ENCODE data around the gene SAMD11. TPM values are rescaled to one million over a fixed set of nuclear protein-coding genes. Genes with fewer than 3 reads are reported as not detected.

SAMD11 gene
- total and polyA plus RNA-seq, 10 of the 15 experiments (the other 5 are each of a cell fraction or from before 2014, with no cell fraction given), result 0.04 to 0.31 (median 0.19) TPM; not detected in 6

- no peak for TF ChIP-seq RELB (IDR thresholded peaks at IDR 0.05; ENCODE audit: low read depth)
- TF ChIP-seq ZNF384 (IDR thresholded peaks at IDR 0.05; ENCODE audit: borderline replicate concordance, low read depth, low read length), result no peak
- no peak for TF ChIP-seq RFX5 (IDR thresholded peaks at IDR 0.05; ENCODE audit: low read depth, low read length)
- TF ChIP-seq PKNOX1 (IDR thresholded peaks at IDR 0.05), result no peak
- peak; percentile 58 for TF ChIP-seq POLR2A (IDR thresholded peaks at IDR 0.05; ENCODE audit: low read depth, low read length)
- TF ChIP-seq YY1 (IDR thresholded peaks at IDR 0.05; ENCODE audit: low read depth, low read length), result peak; percentile 81
- no peak for TF ChIP-seq ZNF274 (IDR thresholded peaks at IDR 0.05; ENCODE audit: insufficient read depth, insufficient read length)
- TF ChIP-seq FOS (IDR thresholded peaks at IDR 0.05; ENCODE audit: borderline replicate concordance, extremely low read depth, insufficient read length), result no peak
- no peak for TF ChIP-seq CHD1 (IDR thresholded peaks at IDR 0.05; ENCODE audit: low read depth, low read length)
- no peak for TF ChIP-seq CUX1 (IDR thresholded peaks at IDR 0.05; ENCODE audit: insufficient replicate concordance, low read depth, low read length)
- TF ChIP-seq EED (IDR thresholded peaks at IDR 0.05; ENCODE audit: low read depth), result no peak
- TF ChIP-seq KAT2A (conservative IDR thresholded peaks at IDR 0.05; ENCODE audit: control insufficient read depth, low read depth, low read length), result no peak
- peak; percentile 20; the same call in 1 of the 2 replicates for TF ChIP-seq SPI1 (IDR thresholded peaks at IDR 0.05; ENCODE audit: borderline replicate concordance, insufficient read depth, low read depth, low read length)
- TF ChIP-seq KDM1A (IDR thresholded peaks at IDR 0.05; ENCODE audit: borderline replicate concordance), result no peak
- no peak for TF ChIP-seq CHD4 (IDR thresholded peaks at IDR 0.05)
- TF ChIP-seq STAT1 (conservative IDR thresholded peaks at IDR 0.05), result 0 out of 2 replicates have a peak, but pooled peaks have one; percentile 81
- TF ChIP-seq SIN3A (IDR thresholded peaks at IDR 0.05; ENCODE audit: low read depth, low read length), result no peak
- no peak for TF ChIP-seq HDAC2 (IDR thresholded peaks at IDR 0.05)
- TF ChIP-seq RAD21 (IDR thresholded peaks at IDR 0.05; ENCODE audit: insufficient read depth, low read depth, low read length), result peak; percentile 76
- TF ChIP-seq RB1 (IDR thresholded peaks at IDR 0.05; ENCODE audit: borderline replicate concordance), result peak; percentile 64; the same call in 1 of the 2 replicates
- 0 out of 2 replicates have a peak, but pooled peaks have one; percentile 22 for TF ChIP-seq HDGF (IDR thresholded peaks at IDR 0.05)
- no peak for TF ChIP-seq MLLT1 (IDR thresholded peaks at IDR 0.05)
- TF ChIP-seq SUZ12 (IDR thresholded peaks at IDR 0.05; ENCODE audit: unreplicated experiment), result no peak
Observed at GRCh38 chr1:904310-904950, 19.3 kb upstream of the SAMD11 start (continued).
